GM23338 (cell line): ENCODE data around the gene PAMR1.

Source experiments
- JUNB ChIP-seq: IDR thresholded peaks from one replicate; pipeline ENCODE4 v1.6.1; 2016; ENCODE audit warnings: antibody characterized with exemption; ENCODE audit not compliant: unreplicated experiment
- TF ChIP-seq, protein P1 (sequence below), 2 experiments: fragments of 200-600 bp in 1 of 2; sonication (generic) in 1 of 2; conservative IDR thresholded peaks; 2 replicates each; pipeline versions ENCODE4 v1.5.1 to v1.6.1; 2016 to 2017; ENCODE audit warnings: antibody characterized with exemption in 2 of 2, low read depth in 2 of 2, mild to moderate bottlenecking in 2 of 2, moderate library complexity in 1 of 2

GRCh38 chr11:35458846-35459245 lies 66.6 kb downstream of the PAMR1 start:
- TF ChIP-seq JUNB, result no peak
- TF ChIP-seq, protein P1, sequence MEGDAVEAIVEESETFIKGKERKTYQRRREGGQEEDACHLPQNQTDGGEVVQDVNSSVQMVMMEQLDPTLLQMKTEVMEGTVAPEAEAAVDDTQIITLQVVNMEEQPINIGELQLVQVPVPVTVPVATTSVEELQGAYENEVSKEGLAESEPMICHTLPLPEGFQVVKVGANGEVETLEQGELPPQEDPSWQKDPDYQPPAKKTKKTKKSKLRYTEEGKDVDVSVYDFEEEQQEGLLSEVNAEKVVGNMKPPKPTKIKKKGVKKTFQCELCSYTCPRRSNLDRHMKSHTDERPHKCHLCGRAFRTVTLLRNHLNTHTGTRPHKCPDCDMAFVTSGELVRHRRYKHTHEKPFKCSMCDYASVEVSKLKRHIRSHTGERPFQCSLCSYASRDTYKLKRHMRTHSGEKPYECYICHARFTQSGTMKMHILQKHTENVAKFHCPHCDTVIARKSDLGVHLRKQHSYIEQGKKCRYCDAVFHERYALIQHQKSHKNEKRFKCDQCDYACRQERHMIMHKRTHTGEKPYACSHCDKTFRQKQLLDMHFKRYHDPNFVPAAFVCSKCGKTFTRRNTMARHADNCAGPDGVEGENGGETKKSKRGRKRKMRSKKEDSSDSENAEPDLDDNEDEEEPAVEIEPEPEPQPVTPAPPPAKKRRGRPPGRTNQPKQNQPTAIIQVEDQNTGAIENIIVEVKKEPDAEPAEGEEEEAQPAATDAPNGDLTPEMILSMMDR (conservative IDR thresholded peaks at IDR 0.05; ENCODE audit: low read depth in 2 of 2), result no peak
